Liver (tissue), 9 donors: ENCODE data around the gene GEMIN5. TPM values are rescaled to one million over a fixed set of nuclear protein-coding genes. Genes with fewer than 3 reads are reported as not detected.

Experiments used
- DNase-seq: peaks from one replicate; pipeline ENCODE4 v3.0.0-alpha.2; 2017; ENCODE audit warnings: low spot score
- H3K27ac ChIP-seq, 2 donors: one replicate each; pipeline ENCODE4 v1.7.0; 2013; ENCODE audit warnings: inconsistent platforms in 2 of 2, low read length in 2 of 2, control low read depth in 1 of 2, low read depth in 1 of 2, mild to moderate bottlenecking in 1 of 2
- H3K27me3 ChIP-seq, 4 donors: one replicate each; pipeline versions ENCODE4 v1.6.1 to v1.7.0; 2013; ENCODE audit warnings: low read length in 3 of 4, inconsistent platforms in 1 of 4, mild to moderate bottlenecking in 1 of 4, moderate library complexity in 1 of 4; ENCODE audit not compliant: control insufficient read depth in 4 of 4, insufficient read depth in 4 of 4
- H3K36me3 ChIP-seq, 4 donors: one replicate each; pipeline versions ENCODE4 v1.6.1 to v1.7.0; 2013; ENCODE audit warnings: low read length in 3 of 4, mild to moderate bottlenecking in 3 of 4, low read depth in 1 of 4, moderate library complexity in 1 of 4; ENCODE audit not compliant: control insufficient read depth in 4 of 4, insufficient read depth in 3 of 4
- H3K4me1 ChIP-seq, 4 donors: one replicate each; pipeline versions ENCODE4 v1.6.1 to v1.7.0; 2013; ENCODE audit warnings: low read length in 3 of 4, mild to moderate bottlenecking in 3 of 4, moderate library complexity in 1 of 4; ENCODE audit not compliant: control insufficient read depth in 4 of 4, insufficient read depth in 4 of 4
- H3K4me3 ChIP-seq, 3 donors: one replicate each; pipeline versions ENCODE4 v1.6.1 to v1.7.0; 2013; ENCODE audit warnings: low read length in 3 of 3, control low read depth in 1 of 3, low read depth in 1 of 3, mild to moderate bottlenecking in 1 of 3
- H3K9ac ChIP-seq, 2 donors: one replicate each; pipeline ENCODE4 v1.7.0; 2013; ENCODE audit warnings: low read length in 2 of 2, mild to moderate bottlenecking in 2 of 2, moderate library complexity in 2 of 2, control low read depth in 1 of 2, low read depth in 1 of 2
- H3K9me3 ChIP-seq, 4 donors: one replicate each; pipeline versions ENCODE4 v1.6.1 to v1.7.0; 2013; ENCODE audit warnings: low read length in 3 of 4; ENCODE audit not compliant: control insufficient read depth in 4 of 4
- EGR1 ChIP-seq, 2 donors: IDR thresholded peaks; 2 replicates each; pipeline ENCODE4 v1.6.1; 2016 to 2018; ENCODE audit warnings: antibody characterized with exemption in 2 of 2, low read depth in 2 of 2
- FOXA2 ChIP-seq: IDR thresholded peaks from 2 replicates; pipeline ENCODE4 v1.6.1; 2016; ENCODE audit warnings: antibody characterized with exemption
- GABPA ChIP-seq, 2 donors: IDR thresholded peaks in 1 of 2; conservative IDR thresholded peaks in 1 of 2; 2 replicates each; pipeline ENCODE4 v1.6.1; 2016; ENCODE audit warnings: antibody characterized with exemption in 2 of 2, mild to moderate bottlenecking in 1 of 2, moderate library complexity in 1 of 2
- HNF4A ChIP-seq, 2 donors: conservative IDR thresholded peaks; 2 replicates each; pipeline ENCODE4 v1.6.1; 2016; ENCODE audit warnings: antibody characterized with exemption in 2 of 2, mild to moderate bottlenecking in 2 of 2
- HNF4G ChIP-seq: IDR thresholded peaks from 2 replicates; pipeline ENCODE4 v1.6.1; 2016; ENCODE audit warnings: antibody characterized with exemption
- JUND ChIP-seq, 2 donors: IDR thresholded peaks; 2 replicates each; pipeline ENCODE4 v1.6.1; 2016; ENCODE audit warnings: antibody characterized with exemption in 2 of 2
- MAX ChIP-seq: IDR thresholded peaks from 2 replicates; pipeline ENCODE4 v1.6.1; 2016; ENCODE audit warnings: antibody characterized with exemption
- NR2F2 ChIP-seq: IDR thresholded peaks from 2 replicates; pipeline ENCODE4 v1.6.1; 2016; ENCODE audit warnings: antibody characterized with exemption
- RAD21 ChIP-seq, 2 donors: IDR thresholded peaks; 2 replicates each; pipeline ENCODE4 v1.6.1; 2016; ENCODE audit warnings: antibody characterized with exemption in 2 of 2, mild to moderate bottlenecking in 2 of 2
- RXRA ChIP-seq, 2 donors: IDR thresholded peaks; 2 replicates each; pipeline ENCODE4 v1.6.1; 2017 to 2018; ENCODE audit warnings: antibody characterized with exemption in 2 of 2, mild to moderate bottlenecking in 1 of 2
- YY1 ChIP-seq: IDR thresholded peaks from 2 replicates; pipeline ENCODE4 v1.6.1; 2016; ENCODE audit warnings: antibody characterized with exemption, mild to moderate bottlenecking
- WGBS: extraction: QIAGEN DNeasy Blood & Tissue Kit; methylation state at CpG from one replicate; pipeline ENCODE4 v1.1.7; 2013; 5-methylcytosine and 5-hydroxymethylcytosine counted together
- polyA plus RNA-seq, 2 donors: library from polyadenylated mRNA; stranded (reverse) in 1 of 2; unstranded in 1 of 2; fragments of 200-250 nt in 1 of 2; fragments of >200 nt in 1 of 2; fragmentation: Nextera tagmentation in 1 of 2; extraction: Ambion mirVana in 1 of 2; gene quantifications; one replicate each; pipeline versions ENCODE4 v1.2.1 to v1.2.3, GENCODE V29; 2013 to 2015
- total RNA-seq, 2 donors: library from RNA; depleted of rRNA; stranded (reverse); fragments of >200 nt; gene quantifications; one replicate each; pipeline ENCODE4 v1.2.3, GENCODE V29; 2014
- TF ChIP-seq, protein P1 (sequence below): fragments of 150-350 bp; IDR thresholded peaks from 2 replicates; pipeline ENCODE4 v1.5.1; 2017; ENCODE audit warnings: improper control_type of control experiment, low read depth, low read length; ENCODE audit not compliant: missing input control
- TF ChIP-seq, protein P2 (sequence below): IDR thresholded peaks from 2 replicates; pipeline ENCODE4 v1.6.1; 2016; ENCODE audit warnings: antibody characterized with exemption
- TF ChIP-seq, protein P3 (sequence below): IDR thresholded peaks from 2 replicates; pipeline ENCODE4 v1.6.1; 2016; ENCODE audit warnings: antibody characterized with exemption, mild to moderate bottlenecking
- donor health status: healthy.
- donor health status: healthy.
- donor health status: healthy.
- donor health status: healthy.
- donor health status: healthy.

The GEMIN5 gene
- total and polyA plus RNA-seq, 4 donors, result 3.0 to 10.3 (median 6.2) TPM

GRCh38 chr5:154967421-154968024 is 29.5 kb upstream of the GEMIN5 start:
- no peak overlapping the region for H3K4me3 ChIP-seq
- 85% methylated on average over 5 of the region's 5 CpGs for WGBS
- TF ChIP-seq, protein P1, sequence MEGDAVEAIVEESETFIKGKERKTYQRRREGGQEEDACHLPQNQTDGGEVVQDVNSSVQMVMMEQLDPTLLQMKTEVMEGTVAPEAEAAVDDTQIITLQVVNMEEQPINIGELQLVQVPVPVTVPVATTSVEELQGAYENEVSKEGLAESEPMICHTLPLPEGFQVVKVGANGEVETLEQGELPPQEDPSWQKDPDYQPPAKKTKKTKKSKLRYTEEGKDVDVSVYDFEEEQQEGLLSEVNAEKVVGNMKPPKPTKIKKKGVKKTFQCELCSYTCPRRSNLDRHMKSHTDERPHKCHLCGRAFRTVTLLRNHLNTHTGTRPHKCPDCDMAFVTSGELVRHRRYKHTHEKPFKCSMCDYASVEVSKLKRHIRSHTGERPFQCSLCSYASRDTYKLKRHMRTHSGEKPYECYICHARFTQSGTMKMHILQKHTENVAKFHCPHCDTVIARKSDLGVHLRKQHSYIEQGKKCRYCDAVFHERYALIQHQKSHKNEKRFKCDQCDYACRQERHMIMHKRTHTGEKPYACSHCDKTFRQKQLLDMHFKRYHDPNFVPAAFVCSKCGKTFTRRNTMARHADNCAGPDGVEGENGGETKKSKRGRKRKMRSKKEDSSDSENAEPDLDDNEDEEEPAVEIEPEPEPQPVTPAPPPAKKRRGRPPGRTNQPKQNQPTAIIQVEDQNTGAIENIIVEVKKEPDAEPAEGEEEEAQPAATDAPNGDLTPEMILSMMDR, result peak; percentile 46
- TF ChIP-seq NR2F2, result no peak
- TF ChIP-seq GABPA (IDR thresholded peaks at IDR 0.05 in 1 of 2, conservative IDR thresholded peaks at IDR 0.05 in 1 of 2), result no peak
- peak; percentile 38 to 55 for TF ChIP-seq RAD21 (IDR thresholded peaks at IDR 0.05)
- TF ChIP-seq YY1, result no peak
- TF ChIP-seq HNF4G, result no peak
- TF ChIP-seq, protein P2, sequence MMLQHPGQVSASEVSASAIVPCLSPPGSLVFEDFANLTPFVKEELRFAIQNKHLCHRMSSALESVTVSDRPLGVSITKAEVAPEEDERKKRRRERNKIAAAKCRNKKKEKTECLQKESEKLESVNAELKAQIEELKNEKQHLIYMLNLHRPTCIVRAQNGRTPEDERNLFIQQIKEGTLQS, result no peak
- TF ChIP-seq EGR1 (IDR thresholded peaks at IDR 0.05; ENCODE audit: low read depth in 2 of 2), result no peak
- no peak for TF ChIP-seq JUND (IDR thresholded peaks at IDR 0.05)
- TF ChIP-seq HNF4A (conservative IDR thresholded peaks at IDR 0.05), result no peak
- TF ChIP-seq, protein P3, sequence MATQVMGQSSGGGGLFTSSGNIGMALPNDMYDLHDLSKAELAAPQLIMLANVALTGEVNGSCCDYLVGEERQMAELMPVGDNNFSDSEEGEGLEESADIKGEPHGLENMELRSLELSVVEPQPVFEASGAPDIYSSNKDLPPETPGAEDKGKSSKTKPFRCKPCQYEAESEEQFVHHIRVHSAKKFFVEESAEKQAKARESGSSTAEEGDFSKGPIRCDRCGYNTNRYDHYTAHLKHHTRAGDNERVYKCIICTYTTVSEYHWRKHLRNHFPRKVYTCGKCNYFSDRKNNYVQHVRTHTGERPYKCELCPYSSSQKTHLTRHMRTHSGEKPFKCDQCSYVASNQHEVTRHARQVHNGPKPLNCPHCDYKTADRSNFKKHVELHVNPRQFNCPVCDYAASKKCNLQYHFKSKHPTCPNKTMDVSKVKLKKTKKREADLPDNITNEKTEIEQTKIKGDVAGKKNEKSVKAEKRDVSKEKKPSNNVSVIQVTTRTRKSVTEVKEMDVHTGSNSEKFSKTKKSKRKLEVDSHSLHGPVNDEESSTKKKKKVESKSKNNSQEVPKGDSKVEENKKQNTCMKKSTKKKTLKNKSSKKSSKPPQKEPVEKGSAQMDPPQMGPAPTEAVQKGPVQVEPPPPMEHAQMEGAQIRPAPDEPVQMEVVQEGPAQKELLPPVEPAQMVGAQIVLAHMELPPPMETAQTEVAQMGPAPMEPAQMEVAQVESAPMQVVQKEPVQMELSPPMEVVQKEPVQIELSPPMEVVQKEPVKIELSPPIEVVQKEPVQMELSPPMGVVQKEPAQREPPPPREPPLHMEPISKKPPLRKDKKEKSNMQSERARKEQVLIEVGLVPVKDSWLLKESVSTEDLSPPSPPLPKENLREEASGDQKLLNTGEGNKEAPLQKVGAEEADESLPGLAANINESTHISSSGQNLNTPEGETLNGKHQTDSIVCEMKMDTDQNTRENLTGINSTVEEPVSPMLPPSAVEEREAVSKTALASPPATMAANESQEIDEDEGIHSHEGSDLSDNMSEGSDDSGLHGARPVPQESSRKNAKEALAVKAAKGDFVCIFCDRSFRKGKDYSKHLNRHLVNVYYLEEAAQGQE, result no peak
- TF ChIP-seq FOXA2, result no peak
- no peak for TF ChIP-seq MAX
- no peaks in the 10 kb centered on the region for H3K4me1 ChIP-seq
- no peak overlapping the region for H3K9ac ChIP-seq
- H3K27me3 ChIP-seq, result no peaks in the 10 kb centered on the region
- H3K36me3 ChIP-seq, result peaks cover 0 to 23% (median 13%) of the 10 kb centered on the region in 4 donors
- no peaks in the 10 kb centered on the region for H3K9me3 ChIP-seq
- DNase-seq, result no peak
- H3K27ac ChIP-seq, result no peak overlapping the region

- TF ChIP-seq MAX (no peak), HNF4G (no peak), RXRA (IDR thresholded peaks at IDR 0.05) (no peak)
- TF ChIP-seq, protein P3, result no peak
- H3K36me3 ChIP-seq, result peaks cover 0 to 23% (median 16%) of the 10 kb centered on the region in 4 donors
- DNase-seq, result no peak
- no peak overlapping the region for H3K9ac ChIP-seq
- no peak overlapping the region for H3K4me3 ChIP-seq
- WGBS, result 90% methylated on average over 3 of the region's 3 CpGs
- H3K27me3 ChIP-seq, result no peaks in the 10 kb centered on the region
- no peaks in the 10 kb centered on the region for H3K4me1 ChIP-seq
- no peak overlapping the region for H3K27ac ChIP-seq
- no peaks in the 10 kb centered on the region for H3K9me3 ChIP-seq
These were observed 28.9 kb upstream of the GEMIN5 start for GRCh38 chr5:154966874-154967273.
